Thyroid gland (tissue), 4 donors: Measurements from ENCODE around the gene ARMC9.

Experiments
- POLR2A ChIP-seq, 2 donors: fragments of 450-650 bp; IDR thresholded peaks; one replicate each; pipeline ENCODE4 v1.6.1; 2017; ENCODE audit warnings: antibody characterized with exemption in 2 of 2, mild to moderate bottlenecking in 2 of 2, moderate library complexity in 1 of 2
- TF ChIP-seq, protein P1 (sequence below), 6 experiments: fragments of 200-600 bp in 3 of 6; fragments of 450-650 bp in 3 of 6; sonication (generic) in 3 of 6; IDR thresholded peaks; one replicate each; pipeline ENCODE4 v1.5.1; 2016 to 2019; ENCODE audit warnings: antibody characterized with exemption in 6 of 6, mild to moderate bottlenecking in 2 of 6, inconsistent platforms in 1 of 6, moderate library complexity in 1 of 6

DNA sequence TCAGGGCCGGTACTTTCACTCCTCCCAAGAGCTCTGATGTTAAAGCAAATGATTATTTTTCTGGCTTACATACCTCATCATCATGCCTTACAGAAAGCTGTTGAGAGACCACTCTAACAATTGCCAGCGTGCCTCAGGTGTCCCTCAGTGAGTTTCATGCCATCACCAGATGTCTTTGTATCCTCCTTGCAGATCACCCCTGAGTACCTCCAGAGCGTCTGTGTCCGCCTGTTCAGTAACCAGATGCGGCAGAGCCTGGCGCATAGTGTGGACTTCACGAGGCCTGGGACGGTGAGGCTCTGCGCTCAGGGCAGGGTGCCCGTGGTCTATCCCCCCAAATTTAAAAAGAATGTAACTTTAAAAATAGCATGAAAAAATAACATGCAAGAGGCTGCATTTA lies 41.3 kb downstream of the ARMC9 start:
- TF ChIP-seq, protein P1, sequence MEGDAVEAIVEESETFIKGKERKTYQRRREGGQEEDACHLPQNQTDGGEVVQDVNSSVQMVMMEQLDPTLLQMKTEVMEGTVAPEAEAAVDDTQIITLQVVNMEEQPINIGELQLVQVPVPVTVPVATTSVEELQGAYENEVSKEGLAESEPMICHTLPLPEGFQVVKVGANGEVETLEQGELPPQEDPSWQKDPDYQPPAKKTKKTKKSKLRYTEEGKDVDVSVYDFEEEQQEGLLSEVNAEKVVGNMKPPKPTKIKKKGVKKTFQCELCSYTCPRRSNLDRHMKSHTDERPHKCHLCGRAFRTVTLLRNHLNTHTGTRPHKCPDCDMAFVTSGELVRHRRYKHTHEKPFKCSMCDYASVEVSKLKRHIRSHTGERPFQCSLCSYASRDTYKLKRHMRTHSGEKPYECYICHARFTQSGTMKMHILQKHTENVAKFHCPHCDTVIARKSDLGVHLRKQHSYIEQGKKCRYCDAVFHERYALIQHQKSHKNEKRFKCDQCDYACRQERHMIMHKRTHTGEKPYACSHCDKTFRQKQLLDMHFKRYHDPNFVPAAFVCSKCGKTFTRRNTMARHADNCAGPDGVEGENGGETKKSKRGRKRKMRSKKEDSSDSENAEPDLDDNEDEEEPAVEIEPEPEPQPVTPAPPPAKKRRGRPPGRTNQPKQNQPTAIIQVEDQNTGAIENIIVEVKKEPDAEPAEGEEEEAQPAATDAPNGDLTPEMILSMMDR (IDR thresholded peaks at IDR 0.05) = no peak
- TF ChIP-seq POLR2A (IDR thresholded peaks at IDR 0.05) = no peak
